HEK293 (cell line): ENCODE data around the gene FOLR2.
A peak's percentile ranks its signal among the peaks of the same experiment; 100 is the strongest.

Experiments used
- GLIS1 ChIP-seq: fragments of 450-650 bp; formaldehyde crosslinking; IDR thresholded peaks from 2 replicates; pipeline ENCODE4 v1.5.1; 2016; ENCODE audit warnings: missing biosample characterization, missing genetic modification characterization
- REPIN1 ChIP-seq: fragments of 450-650 bp; formaldehyde crosslinking; IDR thresholded peaks from 2 replicates; pipeline ENCODE4 v1.5.1; 2017; ENCODE audit warnings: missing biosample characterization, missing genetic modification characterization, low read depth
- ZNF341 ChIP-seq: fragments of 450-650 bp; formaldehyde crosslinking; IDR thresholded peaks from 2 replicates; pipeline ENCODE4; 2016; ENCODE audit warnings: low read depth, missing biosample characterization, missing genetic modification characterization
- ZNF501 ChIP-seq: fragments of 450-650 bp; formaldehyde crosslinking; IDR thresholded peaks from 2 replicates; pipeline ENCODE4 v1.5.1; 2016; ENCODE audit warnings: missing biosample characterization, missing genetic modification characterization
- ZNF610 ChIP-seq: fragments of 450-650 bp; formaldehyde crosslinking; IDR thresholded peaks from 2 replicates; pipeline ENCODE4 v1.5.1; 2016; ENCODE audit warnings: missing biosample characterization, missing genetic modification characterization, borderline replicate concordance
- ZSCAN30 ChIP-seq: fragments of 450-650 bp; IDR thresholded peaks from 2 replicates; pipeline ENCODE4 v1.5.1; 2018; ENCODE audit warnings: missing biosample characterization, mild to moderate bottlenecking, missing genetic modification characterization, moderate library complexity
- TF ChIP-seq, protein P1 (sequence below): fragments of 450-650 bp; formaldehyde crosslinking; IDR thresholded peaks from 2 replicates; pipeline ENCODE4 v1.5.1; 2016; ENCODE audit warnings: missing biosample characterization, missing genetic modification characterization, low read depth
- TF ChIP-seq, protein P2 (sequence below): fragments of 450-650 bp; formaldehyde crosslinking; IDR thresholded peaks from 2 replicates; pipeline ENCODE4 v1.5.1; 2016; ENCODE audit warnings: missing biosample characterization, missing genetic modification characterization
- TF ChIP-seq, protein P3 (sequence below): fragments of 450-650 bp; formaldehyde crosslinking; IDR thresholded peaks from 2 replicates; pipeline ENCODE4 v1.5.1; 2016; ENCODE audit warnings: missing biosample characterization, missing genetic modification characterization

DNA sequence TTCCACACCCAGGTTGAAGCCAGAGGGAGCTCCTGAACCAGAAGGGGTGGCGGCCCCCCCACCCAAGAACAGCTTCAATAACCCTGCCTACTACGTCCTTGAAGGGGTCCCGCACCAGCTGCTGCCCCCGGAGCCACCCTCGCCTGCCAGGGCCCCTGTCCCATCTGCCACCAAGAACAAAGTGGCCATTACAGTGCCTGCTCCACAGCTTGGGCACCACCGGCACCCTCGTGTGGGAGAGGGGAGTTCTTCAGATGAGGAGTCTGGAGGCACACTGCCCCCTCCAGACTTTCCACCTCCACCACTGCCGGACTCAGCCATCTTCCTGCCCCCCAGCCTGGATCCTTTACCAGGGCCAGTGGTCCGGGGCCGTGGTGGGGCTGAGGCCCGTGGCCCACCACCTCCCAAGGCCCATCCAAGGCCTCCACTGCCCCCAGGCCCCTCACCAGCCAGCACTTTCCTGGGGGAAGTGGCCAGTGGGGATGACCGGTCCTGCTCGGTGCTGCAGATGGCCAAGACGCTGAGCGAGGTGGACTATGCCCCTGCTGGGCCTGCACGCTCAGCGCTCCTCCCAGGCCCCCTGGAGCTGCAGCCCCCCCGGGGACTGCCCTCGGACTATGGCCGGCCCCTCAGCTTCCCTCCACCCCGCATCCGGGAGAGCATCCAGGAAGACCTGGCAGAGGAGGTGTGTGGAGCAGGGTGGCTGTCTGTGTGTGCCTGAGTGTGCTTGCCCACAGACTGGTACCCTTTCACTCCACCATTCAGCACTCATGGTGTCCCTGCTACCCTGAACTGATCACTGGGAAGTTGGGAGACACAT, 20.7 kb downstream of the FOLR2 start:
- TF ChIP-seq, protein P1, sequence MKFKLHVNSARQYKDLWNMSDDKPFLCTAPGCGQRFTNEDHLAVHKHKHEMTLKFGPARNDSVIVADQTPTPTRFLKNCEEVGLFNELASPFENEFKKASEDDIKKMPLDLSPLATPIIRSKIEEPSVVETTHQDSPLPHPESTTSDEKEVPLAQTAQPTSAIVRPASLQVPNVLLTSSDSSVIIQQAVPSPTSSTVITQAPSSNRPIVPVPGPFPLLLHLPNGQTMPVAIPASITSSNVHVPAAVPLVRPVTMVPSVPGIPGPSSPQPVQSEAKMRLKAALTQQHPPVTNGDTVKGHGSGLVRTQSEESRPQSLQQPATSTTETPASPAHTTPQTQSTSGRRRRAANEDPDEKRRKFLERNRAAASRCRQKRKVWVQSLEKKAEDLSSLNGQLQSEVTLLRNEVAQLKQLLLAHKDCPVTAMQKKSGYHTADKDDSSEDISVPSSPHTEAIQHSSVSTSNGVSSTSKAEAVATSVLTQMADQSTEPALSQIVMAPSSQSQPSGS (tag by site-specific recombination), result no peak
- TF ChIP-seq ZSCAN30 (tag by site-specific recombination), result no peak
- TF ChIP-seq, protein P2, sequence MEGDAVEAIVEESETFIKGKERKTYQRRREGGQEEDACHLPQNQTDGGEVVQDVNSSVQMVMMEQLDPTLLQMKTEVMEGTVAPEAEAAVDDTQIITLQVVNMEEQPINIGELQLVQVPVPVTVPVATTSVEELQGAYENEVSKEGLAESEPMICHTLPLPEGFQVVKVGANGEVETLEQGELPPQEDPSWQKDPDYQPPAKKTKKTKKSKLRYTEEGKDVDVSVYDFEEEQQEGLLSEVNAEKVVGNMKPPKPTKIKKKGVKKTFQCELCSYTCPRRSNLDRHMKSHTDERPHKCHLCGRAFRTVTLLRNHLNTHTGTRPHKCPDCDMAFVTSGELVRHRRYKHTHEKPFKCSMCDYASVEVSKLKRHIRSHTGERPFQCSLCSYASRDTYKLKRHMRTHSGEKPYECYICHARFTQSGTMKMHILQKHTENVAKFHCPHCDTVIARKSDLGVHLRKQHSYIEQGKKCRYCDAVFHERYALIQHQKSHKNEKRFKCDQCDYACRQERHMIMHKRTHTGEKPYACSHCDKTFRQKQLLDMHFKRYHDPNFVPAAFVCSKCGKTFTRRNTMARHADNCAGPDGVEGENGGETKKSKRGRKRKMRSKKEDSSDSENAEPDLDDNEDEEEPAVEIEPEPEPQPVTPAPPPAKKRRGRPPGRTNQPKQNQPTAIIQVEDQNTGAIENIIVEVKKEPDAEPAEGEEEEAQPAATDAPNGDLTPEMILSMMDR, result no peak
- no peak for TF ChIP-seq ZNF341
- TF ChIP-seq, protein P3, sequence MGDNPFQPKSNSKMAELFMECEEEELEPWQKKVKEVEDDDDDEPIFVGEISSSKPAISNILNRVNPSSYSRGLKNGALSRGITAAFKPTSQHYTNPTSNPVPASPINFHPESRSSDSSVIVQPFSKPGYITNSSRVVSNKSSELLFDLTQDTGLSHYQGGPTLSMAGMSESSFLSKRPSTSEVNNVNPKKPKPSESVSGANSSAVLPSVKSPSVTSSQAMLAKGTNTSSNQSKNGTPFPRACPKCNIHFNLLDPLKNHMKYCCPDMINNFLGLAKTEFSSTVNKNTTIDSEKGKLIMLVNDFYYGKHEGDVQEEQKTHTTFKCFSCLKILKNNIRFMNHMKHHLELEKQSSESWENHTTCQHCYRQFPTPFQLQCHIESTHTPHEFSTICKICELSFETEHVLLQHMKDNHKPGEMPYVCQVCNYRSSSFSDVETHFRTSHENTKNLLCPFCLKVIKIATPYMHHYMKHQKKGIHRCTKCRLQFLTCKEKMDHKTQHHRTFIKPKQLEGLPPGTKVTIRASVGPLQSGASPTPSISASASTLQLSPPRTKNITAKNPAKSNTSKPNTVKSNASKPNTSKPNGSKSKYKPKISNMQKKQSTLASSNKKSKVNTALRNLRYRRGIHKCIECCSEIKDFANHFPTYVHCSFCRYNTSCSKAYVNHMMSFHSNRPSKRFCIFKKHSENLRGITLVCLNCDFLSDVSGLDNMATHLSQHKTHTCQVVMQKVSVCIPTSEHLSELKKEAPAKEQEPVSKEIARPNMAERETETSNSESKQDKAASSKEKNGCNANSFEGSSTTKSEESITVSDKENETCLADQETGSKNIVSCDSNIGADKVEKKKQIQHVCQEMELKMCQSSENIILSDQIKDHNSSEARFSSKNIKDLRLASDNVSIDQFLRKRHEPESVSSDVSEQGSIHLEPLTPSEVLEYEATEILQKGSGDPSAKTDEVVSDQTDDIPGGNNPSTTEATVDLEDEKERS (tag by site-specific recombination), result no peak
- TF ChIP-seq ZNF501 (tag by site-specific recombination), result no peak
- TF ChIP-seq GLIS1 (tag by site-specific recombination), result peak; percentile 24; the same call in 1 of the 2 replicates
- TF ChIP-seq REPIN1 (tag by site-specific recombination), result no peak
- TF ChIP-seq ZNF610, result no peak
